GM18508 (cell line): ENCODE measurements around the gene ANKRD13C.
"Not testable (repeated sequence)": the region's sequence is repeated elsewhere in the genome, so short reads cannot be mapped to it uniquely, and the experiment has no call there.

ENCODE experiments used
- ATAC-seq: cut with Tn5 transposase; IDR thresholded peaks from one replicate; pipeline ENCODE4 v1.9.1; 2021; ENCODE audit warnings: moderate number of reproducible peaks; ENCODE audit not compliant: insufficient read depth, unreplicated experiment

ANKRD13C gene

DNA sequence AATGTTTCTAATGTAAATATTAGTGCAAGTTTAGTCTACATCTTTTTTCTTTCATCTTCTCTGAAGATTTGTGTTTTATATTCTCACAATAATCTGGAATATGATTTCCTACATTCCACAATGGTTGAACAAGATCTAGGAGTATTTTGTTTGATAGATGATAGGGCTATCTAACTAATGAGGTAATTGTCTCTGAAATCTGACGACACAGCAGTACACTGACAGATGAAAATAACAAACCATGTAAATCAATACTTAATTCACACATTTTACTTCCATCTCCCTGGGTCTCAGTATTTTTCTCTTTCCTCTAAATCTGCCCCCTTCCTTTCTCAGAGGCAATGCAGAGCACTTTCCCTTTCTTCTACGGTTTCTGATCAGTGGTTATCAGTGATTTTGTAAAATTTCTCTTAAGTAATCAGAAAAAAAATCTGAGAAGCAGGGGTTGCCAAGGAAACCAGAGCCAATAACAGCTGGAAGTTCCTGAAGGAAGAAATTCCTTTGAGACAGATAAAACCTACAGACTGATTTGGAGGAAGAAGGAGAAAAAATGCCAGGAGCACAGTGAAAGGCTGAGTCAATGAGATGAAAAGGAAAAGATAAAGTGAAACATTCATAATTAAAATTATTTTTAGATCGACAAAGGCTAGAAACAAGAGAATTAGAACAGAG, 7.3 kb upstream of the ANKRD13C start:
- no peak for ATAC-seq

DNA sequence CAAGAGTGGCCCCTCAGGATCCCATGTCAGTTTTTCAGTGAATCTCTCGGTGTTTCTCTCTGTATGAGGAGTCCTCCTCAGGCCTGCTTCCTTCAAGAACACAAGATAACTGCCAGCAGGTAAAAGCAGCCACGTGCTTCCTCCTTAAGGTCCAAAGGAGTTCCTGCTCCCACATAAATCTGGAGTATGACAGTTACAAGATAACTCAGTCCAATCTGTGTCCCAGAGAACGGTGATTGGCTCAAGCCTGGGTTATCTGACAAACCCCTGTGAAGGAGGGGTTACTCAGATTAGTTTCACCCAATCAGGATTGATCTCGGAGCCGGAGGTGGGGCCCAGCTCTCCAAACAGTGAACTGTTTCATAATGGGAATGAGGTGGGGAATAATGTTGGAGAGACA, 5.8 kb upstream of the ANKRD13C start:
- no peak for ATAC-seq

DNA sequence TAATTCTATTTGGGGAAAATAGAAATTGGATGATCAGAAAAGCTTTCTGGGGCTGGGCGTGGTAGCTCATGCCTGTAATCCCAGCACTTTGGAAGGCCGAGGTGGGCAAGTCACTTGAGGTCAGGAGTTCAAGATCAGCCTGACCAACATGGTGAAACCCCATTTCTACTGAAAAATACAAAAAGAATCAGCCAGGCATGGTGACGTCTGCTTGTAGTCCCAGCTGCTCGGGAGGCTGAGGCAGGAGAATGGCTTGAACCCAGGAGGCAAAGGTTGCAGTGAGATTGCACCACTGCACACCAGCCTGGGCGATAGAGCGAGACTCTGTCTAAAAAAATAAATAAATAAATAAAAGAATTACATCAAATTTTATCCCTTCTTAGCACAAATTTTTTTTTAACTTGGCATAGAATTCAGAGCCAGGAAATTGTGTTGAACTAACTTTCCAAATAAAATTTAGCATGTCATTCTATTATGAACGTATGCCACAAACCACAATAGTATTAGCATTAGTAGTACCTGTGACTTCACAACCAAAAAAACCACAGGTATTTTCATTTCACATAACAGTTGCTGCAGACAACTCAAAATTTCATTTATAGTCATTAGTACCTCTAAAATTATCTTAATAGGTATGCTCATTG, 4.5 kb upstream of the ANKRD13C start:
- peak; percentile 65 for ATAC-seq

DNA sequence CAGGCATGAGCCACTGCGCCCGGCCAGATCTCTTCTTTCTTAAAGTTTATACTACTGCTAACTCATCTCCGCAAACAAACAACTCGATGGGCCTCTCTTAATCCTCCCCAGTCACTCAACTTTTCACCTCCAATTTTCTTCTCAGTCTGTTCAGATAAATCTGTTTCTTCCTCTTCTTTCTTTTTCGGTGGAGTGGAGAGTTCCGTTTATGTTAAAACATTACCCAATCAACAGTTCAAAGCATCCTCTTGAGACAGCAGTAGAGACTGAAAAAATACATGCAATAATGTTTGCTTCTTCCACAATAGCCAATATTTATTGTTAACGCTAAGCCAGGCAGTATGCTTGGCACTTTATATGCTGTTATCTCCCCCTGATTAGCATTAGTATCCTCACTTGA, 1.4 kb upstream of the ANKRD13C start:
- ATAC-seq, result no peak

DNA sequence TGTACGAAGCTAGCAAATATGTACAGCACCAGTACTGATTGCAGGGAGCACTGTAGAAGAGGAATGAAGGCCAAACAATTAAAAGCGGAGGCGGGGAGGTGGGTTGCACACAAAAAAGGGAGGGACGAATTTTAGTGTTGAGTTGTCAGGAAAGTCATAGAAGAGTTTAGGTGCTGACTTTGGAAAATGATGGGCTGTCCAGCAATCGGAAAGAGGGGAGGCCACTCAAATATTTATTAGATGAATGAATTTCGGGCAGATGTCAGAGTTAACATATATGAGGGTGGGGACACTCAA, 537 bp upstream of the ANKRD13C start:
- ATAC-seq, result no peak

DNA sequence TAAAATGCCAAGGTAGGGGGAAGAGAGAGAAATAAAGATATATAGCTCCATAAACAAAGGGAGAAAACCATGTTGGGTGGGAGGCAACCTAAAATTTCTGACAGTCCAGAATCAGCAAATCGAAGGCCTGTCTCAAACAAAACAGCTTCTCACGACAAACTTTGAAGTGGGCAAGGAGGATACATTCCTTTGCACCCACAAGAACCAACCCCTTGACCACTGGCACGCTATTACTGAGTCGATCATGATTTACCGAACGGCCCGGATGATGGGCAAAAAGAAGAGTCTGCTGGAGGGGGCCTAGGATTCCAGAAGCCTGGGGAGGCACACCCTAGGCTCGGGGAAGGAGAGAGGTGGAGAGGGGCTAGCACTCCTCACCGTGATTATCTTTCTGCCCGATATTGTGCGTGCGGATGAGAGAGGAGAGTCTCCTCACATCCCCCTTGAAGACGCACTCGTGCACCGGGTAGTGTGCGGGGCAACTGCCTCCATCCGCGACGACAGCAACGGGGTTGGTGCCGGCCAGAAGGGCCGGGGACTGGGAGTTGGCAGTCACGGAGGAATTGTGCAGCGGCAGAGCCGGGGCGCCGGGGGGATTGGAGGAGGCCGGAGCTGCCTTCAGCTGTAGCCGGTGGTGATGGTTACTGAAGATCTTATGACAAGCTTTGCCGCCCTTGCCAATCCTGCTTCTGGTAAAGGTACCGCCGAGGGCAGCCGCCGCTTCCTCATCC, 756 bp downstream of the ANKRD13C start:
- ATAC-seq, result peak; percentile 21

DNA sequence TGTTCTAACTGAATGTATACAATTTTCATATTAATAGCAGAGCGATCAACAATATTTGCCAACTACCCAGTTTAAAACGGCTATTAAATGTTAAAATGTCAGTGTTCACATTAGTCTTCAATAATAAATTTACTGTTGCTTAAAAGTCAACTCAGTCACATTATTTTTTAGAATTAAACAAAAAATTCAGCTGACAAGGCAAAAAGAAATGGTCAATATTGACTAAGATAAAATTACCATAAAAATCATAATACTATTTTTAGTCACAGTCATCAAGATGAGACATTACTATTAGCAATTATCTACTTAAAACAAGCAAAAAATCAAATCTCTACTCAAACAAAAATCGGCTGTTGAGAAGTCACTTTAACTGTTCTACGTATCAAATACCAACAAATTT, 1.5 kb downstream of the ANKRD13C start:
- no peak for ATAC-seq

DNA sequence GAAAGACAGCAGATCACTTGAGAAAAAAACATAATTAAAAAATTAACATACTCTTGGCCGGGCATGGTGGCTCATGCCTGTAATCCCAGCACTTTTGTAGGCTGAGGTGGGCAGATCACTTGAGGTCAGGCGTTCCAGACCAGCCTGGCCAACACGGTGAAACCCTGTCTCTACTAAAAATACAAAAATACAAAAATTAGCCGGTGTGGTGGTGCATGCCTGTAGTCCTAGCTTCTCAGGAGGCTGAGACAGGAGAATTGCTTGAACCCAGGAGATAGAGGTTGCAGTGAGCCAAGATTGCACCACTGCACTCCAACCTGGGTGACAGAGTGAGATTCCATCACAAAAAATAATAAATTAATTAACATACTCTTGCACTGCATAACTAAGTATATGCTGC, 4.7 kb downstream of the ANKRD13C start:
- ATAC-seq, result not testable (repeated sequence)

DNA sequence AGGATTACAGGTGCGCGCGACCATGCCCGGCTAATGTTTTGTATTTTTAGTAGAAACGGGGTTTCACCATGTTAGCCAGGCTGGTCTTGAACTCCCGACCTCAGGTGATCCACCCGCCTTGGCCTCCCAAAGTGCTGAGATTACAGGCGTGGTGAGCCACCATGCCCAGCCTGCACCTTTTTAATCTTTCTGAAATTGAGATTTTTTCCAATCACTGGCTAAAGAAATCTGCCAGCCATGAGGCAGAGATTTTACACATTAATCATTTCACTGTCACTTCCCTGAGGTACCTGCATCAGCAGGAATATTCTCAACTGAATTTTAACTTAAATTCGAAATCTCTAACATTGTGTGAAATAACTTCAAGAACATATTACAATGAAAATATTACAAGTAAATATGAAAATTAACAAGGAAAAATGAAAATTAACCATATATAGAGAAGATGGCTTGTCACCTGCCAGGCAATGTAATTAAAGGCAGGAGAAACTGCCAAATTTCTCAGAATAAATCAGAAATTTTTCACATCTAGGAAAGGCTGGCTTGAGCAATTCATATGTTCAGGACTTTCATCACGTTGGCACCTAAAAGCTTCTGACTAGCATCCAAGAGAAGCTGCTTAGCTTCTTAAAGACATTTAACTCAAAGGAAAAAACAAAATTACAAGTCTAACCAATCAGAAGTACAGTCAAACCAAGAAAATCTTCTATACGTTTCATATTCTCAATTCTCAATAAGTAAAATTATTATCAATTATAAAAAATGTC, 5.9 kb downstream of the ANKRD13C start:
- ATAC-seq, result no peak

DNA sequence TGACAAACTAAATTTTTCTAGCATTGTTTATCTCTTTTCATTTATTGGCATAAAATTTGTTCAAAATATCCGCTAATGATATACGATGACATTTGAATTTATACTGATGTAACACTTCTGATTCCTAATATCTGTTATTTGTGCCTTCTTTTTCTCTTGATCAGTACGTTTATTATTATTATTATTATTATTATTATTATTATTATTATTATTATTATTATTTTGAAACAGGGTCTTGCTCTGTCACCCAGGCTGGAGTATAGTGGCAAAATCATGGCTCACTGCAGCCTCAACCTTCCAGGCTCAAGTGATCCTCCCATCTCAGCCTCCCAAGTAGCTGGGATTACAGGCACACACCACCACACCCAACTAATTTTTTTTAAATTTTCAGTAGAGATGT, 14.9 kb downstream of the ANKRD13C start:
- ATAC-seq, result not testable (repeated sequence)

DNA sequence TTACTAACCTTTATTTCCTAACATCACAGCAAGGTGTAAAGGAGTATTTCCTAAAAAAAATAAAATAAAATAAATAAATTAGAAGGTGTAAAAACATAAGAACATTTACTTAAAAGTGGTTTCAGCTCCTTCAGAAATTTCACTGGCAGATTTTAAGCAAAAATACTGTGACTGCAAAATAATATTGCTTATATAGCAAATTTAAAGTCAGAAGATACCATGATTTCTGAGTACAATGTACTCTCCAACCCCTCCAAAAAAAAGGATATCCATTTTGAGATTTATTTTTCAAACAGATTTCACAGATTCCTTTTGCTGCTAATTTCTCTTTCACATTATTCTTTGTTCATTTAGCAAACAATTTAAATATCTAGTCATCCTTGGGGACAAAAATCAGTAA, 18.5 kb downstream of the ANKRD13C start:
- no peak for ATAC-seq

DNA sequence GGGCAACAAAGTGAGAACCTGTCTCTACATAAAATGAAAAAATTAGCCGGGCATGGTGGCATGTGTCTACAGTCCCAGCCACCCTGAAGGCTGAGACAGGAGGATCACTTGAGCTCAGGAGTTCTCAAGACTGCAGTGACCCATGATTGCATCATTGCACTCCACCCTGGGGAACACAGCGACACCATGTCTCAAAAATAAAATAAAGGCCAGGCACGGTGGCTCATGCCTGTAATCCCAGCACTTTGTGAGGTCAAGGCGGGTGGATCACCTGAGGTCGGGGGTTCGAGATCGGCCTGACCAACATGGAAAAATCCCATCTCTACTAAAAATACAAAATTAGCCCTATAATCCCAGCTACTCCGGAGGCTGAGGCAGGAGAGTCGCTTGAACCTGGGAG, 20.1 kb downstream of the ANKRD13C start:
- ATAC-seq, result no peak

DNA sequence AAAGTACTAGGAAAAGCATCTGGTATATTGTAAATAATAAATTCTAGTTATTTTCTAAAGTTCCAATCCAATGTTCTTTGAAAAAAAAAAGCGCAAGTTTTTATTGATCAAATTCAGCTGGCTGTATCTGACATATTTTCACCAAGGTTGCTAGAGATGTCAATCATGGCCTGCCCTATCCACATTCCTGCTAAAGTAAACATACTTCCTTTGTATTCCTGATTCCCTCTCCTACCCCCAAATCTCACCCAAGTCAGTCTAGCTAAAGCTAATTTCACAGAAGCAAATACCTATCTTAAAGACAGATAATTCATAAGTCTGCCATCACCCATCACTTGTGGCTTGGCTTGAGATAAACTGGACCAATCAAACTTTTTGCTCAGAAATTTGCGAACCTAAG, 21.3 kb downstream of the ANKRD13C start:
- no peak for ATAC-seq

DNA sequence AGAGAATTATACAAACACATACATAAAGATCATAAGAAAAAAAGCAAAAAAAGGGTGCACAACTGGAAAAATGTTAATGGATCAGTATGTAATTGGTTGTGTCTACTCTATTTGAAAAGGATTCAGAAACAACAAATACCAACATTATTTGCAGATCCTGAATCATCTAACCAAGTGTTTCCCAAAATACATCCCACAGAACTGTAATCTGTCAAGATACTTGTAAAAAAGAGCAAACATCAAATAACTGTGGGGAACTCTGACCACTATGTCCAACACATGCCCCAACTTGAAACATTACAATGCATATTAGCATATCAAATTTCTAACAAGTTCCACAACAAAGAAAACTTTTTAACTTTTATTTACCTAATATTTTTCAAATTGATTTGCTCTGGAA, 22.6 kb downstream of the ANKRD13C start:
- ATAC-seq, result no peak

DNA sequence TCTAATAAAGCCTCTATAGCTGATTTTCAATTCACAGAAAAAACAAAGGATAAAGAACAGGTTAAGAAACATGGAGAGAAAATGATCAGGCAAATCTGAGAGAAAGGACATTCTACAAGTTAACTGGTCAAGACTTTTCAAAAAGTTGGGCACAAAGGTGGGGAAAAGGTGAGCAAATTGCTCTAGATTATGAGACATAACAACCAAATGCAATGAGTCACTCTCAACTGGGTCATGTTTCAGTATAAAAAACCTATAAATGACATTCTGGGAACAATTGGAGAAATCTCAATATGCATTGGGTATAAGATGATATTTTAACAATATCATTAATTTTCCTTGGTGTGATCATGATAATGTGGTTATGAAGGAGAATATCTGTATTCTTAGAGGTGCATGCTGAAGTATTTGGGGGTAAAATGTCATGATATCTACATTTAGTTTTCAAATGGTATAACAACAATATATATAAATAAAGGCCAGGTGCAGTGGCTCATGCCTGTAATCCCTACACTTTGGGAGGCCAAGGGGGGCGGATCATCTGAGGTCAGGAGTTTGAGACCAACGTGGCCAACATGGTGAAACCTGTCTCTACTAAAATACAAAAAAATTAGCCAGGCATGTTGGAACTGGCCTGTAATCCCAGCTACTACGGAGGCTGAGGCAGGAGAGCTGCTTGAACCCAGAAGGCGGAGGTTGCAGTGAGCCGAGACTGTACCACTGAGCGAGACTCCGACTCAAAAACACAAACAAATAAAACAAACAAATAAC, 27.0 kb downstream of the ANKRD13C start:
- ATAC-seq, result no peak

DNA sequence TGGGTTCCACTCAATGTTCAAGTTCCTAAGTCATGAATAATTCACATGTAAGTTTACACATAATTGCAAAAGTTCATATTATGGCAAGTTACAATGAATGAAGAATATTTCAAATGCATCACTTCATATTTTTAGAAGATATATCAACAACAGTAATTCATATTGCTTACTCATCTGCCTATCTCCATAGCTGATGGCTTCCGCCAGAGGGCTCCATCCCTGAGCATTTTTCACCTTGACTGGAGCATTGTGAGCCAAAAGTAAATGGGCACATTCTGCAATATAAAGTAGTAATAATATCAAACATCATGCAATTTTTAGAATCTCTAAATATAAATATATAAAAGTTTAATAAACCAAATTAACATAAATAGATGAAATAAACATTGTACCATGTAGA, 29.8 kb downstream of the ANKRD13C start:
- no peak for ATAC-seq

DNA sequence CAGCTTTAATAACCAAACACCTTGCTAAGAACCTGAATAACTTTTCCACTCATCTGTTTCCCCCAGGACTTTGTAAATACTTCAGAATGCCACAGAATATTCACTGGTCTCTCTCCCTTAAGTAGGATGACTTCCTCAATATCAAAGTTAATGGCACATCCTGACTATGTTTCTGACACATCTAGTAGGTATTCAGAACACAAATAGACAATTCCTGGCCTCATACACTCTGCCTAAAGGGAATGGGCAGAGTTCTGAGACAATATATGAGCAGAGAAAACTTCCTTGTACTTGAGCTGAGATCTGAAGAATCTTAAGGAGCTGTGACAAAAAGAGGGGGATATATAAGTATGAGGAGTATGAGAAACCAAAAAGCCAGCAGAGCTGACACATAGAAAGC, 34.8 kb downstream of the ANKRD13C start:
- no peak for ATAC-seq

DNA sequence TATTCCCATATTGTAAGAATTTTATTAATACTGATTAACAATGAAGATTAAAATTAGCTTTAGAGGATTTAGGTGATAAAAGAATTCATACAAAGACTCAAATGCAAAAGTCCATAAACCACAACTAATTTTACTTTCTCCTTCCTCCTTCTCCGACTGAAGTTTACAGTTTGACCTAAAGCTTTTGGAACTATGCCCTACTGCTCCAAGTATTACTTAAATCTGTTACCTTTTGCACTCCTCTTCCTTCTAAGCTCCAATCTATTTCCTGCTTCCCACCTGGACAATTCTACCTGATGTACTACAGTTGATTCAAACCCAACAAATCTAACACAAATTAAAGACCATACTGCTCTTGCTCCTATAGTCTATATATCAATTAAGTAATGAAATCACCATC, 36.3 kb downstream of the ANKRD13C start:
- ATAC-seq, result no peak

DNA sequence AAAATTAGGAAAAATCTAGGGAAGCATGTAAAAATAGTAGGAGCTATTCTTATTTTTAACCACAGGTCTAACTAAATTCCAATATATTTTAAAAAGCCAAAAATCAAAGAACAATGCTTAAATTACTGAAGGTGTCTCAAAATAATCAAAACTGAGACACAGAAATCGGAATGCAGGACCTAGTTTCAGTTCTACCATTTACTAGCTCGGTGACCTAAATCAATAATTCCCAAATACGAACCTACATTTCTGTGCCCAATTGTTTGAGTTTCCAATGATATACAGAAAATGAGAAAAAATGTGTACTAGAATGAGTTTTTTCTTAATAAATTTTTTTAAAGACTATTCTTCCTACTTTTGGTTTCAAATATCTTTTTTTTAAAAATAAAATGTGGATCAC, 37.4 kb downstream of the ANKRD13C start:
- no peak for ATAC-seq

DNA sequence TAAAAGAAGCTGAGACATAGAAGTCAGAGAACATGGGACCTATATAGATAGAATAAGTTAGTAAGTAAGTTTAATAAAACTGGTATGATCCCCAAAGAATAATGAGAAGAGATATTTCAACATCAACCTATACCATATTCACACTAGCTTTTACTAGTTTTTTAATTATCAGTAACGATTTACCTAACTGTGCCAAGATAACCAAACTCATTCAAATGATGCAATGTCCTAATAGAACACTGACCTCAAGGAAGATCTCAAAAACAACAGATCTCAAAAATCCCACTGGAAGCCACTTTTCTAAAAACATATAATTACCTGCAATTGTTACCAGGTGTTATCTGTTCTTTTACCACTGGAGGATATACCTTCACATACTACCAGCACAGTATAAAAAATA, 38.7 kb downstream of the ANKRD13C start:
- no peak for ATAC-seq
